Spleen (tissue), 11 donors: ENCODE results near the gene RCAN3. TPM values are rescaled to one million over a fixed set of nuclear protein-coding genes. Genes with fewer than 3 reads are reported as not detected.
"Not testable (repeated sequence)": the region's sequence is repeated elsewhere in the genome, so short reads cannot be mapped to it uniquely, and the experiment has no call there.

Source experiments
- DNase-seq: peaks from one replicate; pipeline ENCODE4 v3.0.0-alpha.2; 2020
- H3K27ac ChIP-seq, 8 donors: fragments of 200-600 bp; sonication (generic) in 7 of 8; 1 replicate in 4 of 8; 2 replicates in 4 of 8; pipeline versions ENCODE4 v1.5.0 to v1.8.0; 2016 to 2021; ENCODE audit warnings: inconsistent platforms in 4 of 8, mild to moderate bottlenecking in 4 of 8, moderate library complexity in 1 of 8
- H3K27me3 ChIP-seq, 7 donors: fragments of 200-600 bp; sonication (generic) in 6 of 7; replicated peaks in 1 of 7; 1 replicate in 4 of 7; 2 replicates in 3 of 7; pipeline versions ENCODE4 v1.5.0 to v1.8.0; 2016 to 2021; ENCODE audit warnings: inconsistent platforms in 3 of 7, mild to moderate bottlenecking in 1 of 7
- H3K36me3 ChIP-seq, 6 donors: fragments of 200-600 bp; sonication (generic) in 5 of 6; 1 replicate in 4 of 6; 2 replicates in 2 of 6; pipeline versions ENCODE4 v1.5.0 to v1.8.0; 2016 to 2021; ENCODE audit warnings: inconsistent platforms in 2 of 6
- H3K4me1 ChIP-seq, 6 donors: fragments of 200-600 bp; sonication (generic) in 5 of 6; 1 replicate in 3 of 6; 2 replicates in 3 of 6; pipeline versions ENCODE4 v1.5.0 to v1.8.0; 2016 to 2021; ENCODE audit warnings: inconsistent platforms in 3 of 6
- H3K4me3 ChIP-seq, 8 donors: fragments of 200-600 bp; sonication (generic) in 7 of 8; 1 replicate in 4 of 8; 2 replicates in 4 of 8; pipeline versions ENCODE4 v1.5.0 to v1.8.0; 2016 to 2021; ENCODE audit warnings: inconsistent platforms in 4 of 8, mild to moderate bottlenecking in 4 of 8, moderate library complexity in 2 of 8
- H3K9me3 ChIP-seq, 8 donors: fragments of 200-600 bp; sonication (generic) in 7 of 8; 1 replicate in 4 of 8; 2 replicates in 4 of 8; pipeline versions ENCODE4 v1.5.0 to v1.8.0; 2016 to 2021; ENCODE audit warnings: inconsistent platforms in 4 of 8
- POLR2A ChIP-seq, 3 donors: fragments of 450-650 bp; IDR thresholded peaks; one replicate each; pipeline ENCODE4 v1.5.1; 2017; ENCODE audit warnings: antibody characterized with exemption in 3 of 3, mild to moderate bottlenecking in 1 of 3
- POLR2AphosphoS5 ChIP-seq, 3 donors: sonication (generic); formaldehyde crosslinking; IDR thresholded peaks; one replicate each; pipeline ENCODE4 v1.5.1; 2017; ENCODE audit warnings: antibody characterized with exemption in 3 of 3
- WGBS, 5 donors: extraction: QIAGEN DNeasy Blood & Tissue Kit in 3 of 5; methylation state at CpG; one replicate each; pipeline versions ENCODE4 v1.1.5 to v1.1.7; 2013 to 2018; 5-methylcytosine and 5-hydroxymethylcytosine counted together
- intact Hi-C: fragments of 100-400 bp; cut with DNase I; formaldehyde crosslinking; loops from one replicate; pipeline ENCODE4 v1.15.0; 2023; ENCODE audit warnings: low total_unique reads
- polyA plus RNA-seq, 3 donors: library from polyadenylated mRNA; stranded (reverse); fragments of 200-250 nt; gene quantifications; one replicate each; pipeline ENCODE4 v1.2.1, GENCODE V29; 2013
- total RNA-seq, 7 donors: library from RNA; depleted of rRNA in 3 of 7; stranded (reverse); fragments of >200 nt in 3 of 7; fragmentation: NEBNext Ultra II Directional in 4 of 7; extraction: Animal tissue kit (Norgen Biotek cat#: 25700) in 4 of 7; gene quantifications; one replicate each; pipeline versions ENCODE4 v1.1.0 to v1.2.1, GENCODE V29; 2016 to 2021
- TF ChIP-seq, protein P1 (sequence below), 11 experiments: fragments of 200-600 bp in 7 of 11; fragments of 450-650 bp in 4 of 11; sonication (generic) in 4 of 11; IDR thresholded peaks in 8 of 11; conservative IDR thresholded peaks in 3 of 11; 1 replicate in 7 of 11; 2 replicates in 4 of 11; pipeline versions ENCODE4 v1.4.0 to v1.8.0; 2016 to 2021; ENCODE audit warnings: antibody characterized with exemption in 11 of 11, inconsistent platforms in 4 of 11, mild to moderate bottlenecking in 1 of 11
- donor health status: healthy with polysubstance abuse.
- donor health status: DM: no; HTN: no; CAD: no; lungs with moderate emphysema.
- donor health status: DM: no; HTN: no; CAD: no.
- donor health status: Bipolar disorder and iron deficiency.
- donor health status: healthy.
- donor health status: DM: no; HTN: no; CAD: no.
- donor health status: DM: yes; HTN: yes; CAD: no.

The RCAN3 gene
- total and polyA plus RNA-seq, 10 donors, result 6.1 to 21.7 (median 16.5) TPM

DNA sequence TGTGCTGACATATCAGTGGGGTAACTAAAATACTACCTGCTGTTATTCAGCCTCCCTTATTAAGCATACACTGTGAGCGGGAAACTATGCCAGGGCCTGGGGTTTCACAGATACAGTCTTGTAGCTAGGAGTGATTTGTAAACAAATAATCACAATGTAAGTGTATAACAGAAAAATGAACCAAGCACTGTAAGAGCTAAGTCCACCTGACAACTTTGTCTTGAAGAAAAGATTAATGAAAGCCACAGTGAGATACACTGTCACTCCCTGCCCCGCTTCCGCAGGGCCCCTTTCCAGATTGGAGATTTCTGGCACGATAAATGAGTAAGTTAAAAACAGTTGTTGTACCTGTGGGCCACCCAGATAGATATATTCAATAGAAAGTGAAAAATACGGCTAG, 4.8 kb downstream of the RCAN3 start:
- peak overlapping the region in 6 of 8 donors; percentile 43 to 94 (median 58) for H3K27ac ChIP-seq
- H3K4me3 ChIP-seq, result peak overlapping the region in 1 of 8 donors; percentile 7
- intact Hi-C loops, result no loop called here
- no peak for TF ChIP-seq POLR2AphosphoS5 (IDR thresholded peaks at IDR 0.05)
- no peak for TF ChIP-seq POLR2A (IDR thresholded peaks at IDR 0.05)
- TF ChIP-seq, protein P1, sequence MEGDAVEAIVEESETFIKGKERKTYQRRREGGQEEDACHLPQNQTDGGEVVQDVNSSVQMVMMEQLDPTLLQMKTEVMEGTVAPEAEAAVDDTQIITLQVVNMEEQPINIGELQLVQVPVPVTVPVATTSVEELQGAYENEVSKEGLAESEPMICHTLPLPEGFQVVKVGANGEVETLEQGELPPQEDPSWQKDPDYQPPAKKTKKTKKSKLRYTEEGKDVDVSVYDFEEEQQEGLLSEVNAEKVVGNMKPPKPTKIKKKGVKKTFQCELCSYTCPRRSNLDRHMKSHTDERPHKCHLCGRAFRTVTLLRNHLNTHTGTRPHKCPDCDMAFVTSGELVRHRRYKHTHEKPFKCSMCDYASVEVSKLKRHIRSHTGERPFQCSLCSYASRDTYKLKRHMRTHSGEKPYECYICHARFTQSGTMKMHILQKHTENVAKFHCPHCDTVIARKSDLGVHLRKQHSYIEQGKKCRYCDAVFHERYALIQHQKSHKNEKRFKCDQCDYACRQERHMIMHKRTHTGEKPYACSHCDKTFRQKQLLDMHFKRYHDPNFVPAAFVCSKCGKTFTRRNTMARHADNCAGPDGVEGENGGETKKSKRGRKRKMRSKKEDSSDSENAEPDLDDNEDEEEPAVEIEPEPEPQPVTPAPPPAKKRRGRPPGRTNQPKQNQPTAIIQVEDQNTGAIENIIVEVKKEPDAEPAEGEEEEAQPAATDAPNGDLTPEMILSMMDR (IDR thresholded peaks at IDR 0.05 in 8 of 11, conservative IDR thresholded peaks at IDR 0.05 in 3 of 11), result no peak
- no peak for DNase-seq
- peaks cover 0 to 56% (median 0%) of the 10 kb centered on the region in 7 donors for H3K27me3 ChIP-seq
- H3K4me1 ChIP-seq, result peaks cover 6 to 55% (median 21%) of the 10 kb centered on the region in 6 donors
- no peaks in the 10 kb centered on the region for H3K9me3 ChIP-seq
- H3K36me3 ChIP-seq, result no peaks in the 10 kb centered on the region
- 93 to 96% (median 95%) methylated on average over 5 of the region's 5 CpGs for WGBS, 5 donors

DNA sequence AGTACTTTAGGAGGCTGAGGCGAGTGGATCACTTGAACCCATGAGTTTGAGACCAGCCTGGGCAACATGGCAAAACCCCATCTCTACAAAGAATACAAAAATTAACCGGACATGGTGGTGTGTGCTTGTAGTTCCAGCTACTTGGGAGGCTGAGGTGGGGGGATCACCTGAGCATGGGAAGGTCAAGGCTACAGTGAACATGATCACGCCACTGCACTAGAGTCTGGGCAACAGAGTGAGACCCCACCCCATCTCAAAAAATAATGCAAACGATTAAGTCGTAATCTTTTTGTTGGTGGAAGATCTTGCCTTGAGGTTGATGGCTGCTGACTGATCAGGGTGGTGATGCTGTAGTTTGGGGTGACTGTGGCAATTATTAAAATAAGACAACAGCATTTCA, 6.3 kb downstream of the RCAN3 start:
- no peak overlapping the region for H3K4me3 ChIP-seq
- intact Hi-C loops, result no loop called here
- H3K4me1 ChIP-seq, result peaks cover 6 to 52% (median 12%) of the 10 kb centered on the region in 6 donors
- H3K27ac ChIP-seq, result peak overlapping the region in 2 of 8 donors; percentile 31 to 94
- DNase-seq, result no peak
- no peak for TF ChIP-seq POLR2AphosphoS5 (IDR thresholded peaks at IDR 0.05)
- peaks cover 0 to 43% (median 0%) of the 10 kb centered on the region in 7 donors for H3K27me3 ChIP-seq
- 91 to 96% (median 94%) methylated on average over 5 of the region's 5 CpGs for WGBS, 5 donors
- H3K36me3 ChIP-seq, result no peaks in the 10 kb centered on the region
- no peaks in the 10 kb centered on the region for H3K9me3 ChIP-seq

DNA sequence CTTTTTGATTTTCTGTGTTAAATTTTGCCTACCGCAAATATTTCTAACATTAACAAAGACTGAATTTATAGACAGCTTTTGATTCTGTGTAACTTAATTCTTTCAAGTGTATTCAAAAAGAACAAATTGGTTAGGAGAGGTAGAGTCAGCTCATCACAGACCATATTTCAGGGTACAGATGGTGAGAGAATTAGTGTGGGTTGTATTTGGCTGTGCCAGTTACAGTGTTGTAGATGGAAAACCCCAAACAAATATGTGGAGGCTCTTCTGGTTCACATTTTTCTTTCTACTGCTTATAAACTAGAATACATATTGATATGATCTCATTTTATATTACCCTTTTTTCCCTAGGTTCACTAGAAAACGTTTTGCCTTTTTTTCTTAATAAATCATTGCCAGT, 11.1 kb downstream of the RCAN3 start:
- 67 to 73% (median 71%) methylated on average over 2 of the region's 2 CpGs for whole genome bisulfite sequencing, 5 donors
- no peaks in the 10 kb centered on the region for H3K9me3 ChIP-seq
- DNase-seq, result no peak
- H3K27me3 ChIP-seq, result peaks cover 0 to 4% (median 0%) of the 10 kb centered on the region in 7 donors
- no peak overlapping the region for H3K4me3 ChIP-seq
- intact Hi-C loops, result no loop called here
- H3K36me3 ChIP-seq, result peaks cover 0 to 30% (median 0%) of the 10 kb centered on the region in 6 donors
- TF ChIP-seq, protein P1 (IDR thresholded peaks at IDR 0.05 in 8 of 11, conservative IDR thresholded peaks at IDR 0.05 in 3 of 11), result no peak
- TF ChIP-seq POLR2AphosphoS5 (IDR thresholded peaks at IDR 0.05), result no peak
- TF ChIP-seq POLR2A (IDR thresholded peaks at IDR 0.05), result no peak
- H3K27ac ChIP-seq, result no peak overlapping the region
- H3K4me1 ChIP-seq, result peaks cover 0 to 6% (median 0%) of the 10 kb centered on the region in 6 donors

DNA sequence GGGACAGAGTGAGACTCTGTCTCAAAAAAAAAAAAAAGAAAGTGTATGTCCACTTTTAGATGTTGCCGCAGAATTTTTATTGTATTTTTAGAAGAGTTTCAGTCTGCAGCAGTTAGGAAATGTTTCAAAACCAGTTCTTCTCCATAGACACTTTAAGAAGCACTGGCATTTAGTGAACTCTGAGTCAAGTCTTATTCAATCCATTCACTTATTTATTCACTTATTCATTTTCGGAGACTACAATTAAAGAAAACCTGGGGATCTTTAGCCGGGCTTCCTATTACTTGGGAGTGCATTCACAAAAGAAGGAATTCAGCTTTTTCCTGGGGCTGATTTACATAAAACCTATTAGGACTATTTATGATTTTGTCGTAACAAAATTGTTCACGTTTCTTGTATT, 12.3 kb downstream of the RCAN3 start:
- no peak overlapping the region for H3K27ac ChIP-seq
- TF ChIP-seq POLR2AphosphoS5 (IDR thresholded peaks at IDR 0.05) (no peak), POLR2A (IDR thresholded peaks at IDR 0.05) (no peak)
- TF ChIP-seq, protein P1 (IDR thresholded peaks at IDR 0.05 in 8 of 11, conservative IDR thresholded peaks at IDR 0.05 in 3 of 11), result no peak
- peaks cover 0 to 6% (median 0%) of the 10 kb centered on the region in 6 donors for H3K4me1 ChIP-seq
- DNase-seq, result no peak
- intact Hi-C loops, result no loop called here
- no peaks in the 10 kb centered on the region for H3K9me3 ChIP-seq
- no peak overlapping the region for H3K4me3 ChIP-seq
- H3K27me3 ChIP-seq, result no peaks in the 10 kb centered on the region
- WGBS, 5 donors, result 92 to 97% (median 94%) methylated on average over 5 of the region's 5 CpGs
- peaks cover 0 to 33% (median under 1%) of the 10 kb centered on the region in 6 donors for H3K36me3 ChIP-seq

DNA sequence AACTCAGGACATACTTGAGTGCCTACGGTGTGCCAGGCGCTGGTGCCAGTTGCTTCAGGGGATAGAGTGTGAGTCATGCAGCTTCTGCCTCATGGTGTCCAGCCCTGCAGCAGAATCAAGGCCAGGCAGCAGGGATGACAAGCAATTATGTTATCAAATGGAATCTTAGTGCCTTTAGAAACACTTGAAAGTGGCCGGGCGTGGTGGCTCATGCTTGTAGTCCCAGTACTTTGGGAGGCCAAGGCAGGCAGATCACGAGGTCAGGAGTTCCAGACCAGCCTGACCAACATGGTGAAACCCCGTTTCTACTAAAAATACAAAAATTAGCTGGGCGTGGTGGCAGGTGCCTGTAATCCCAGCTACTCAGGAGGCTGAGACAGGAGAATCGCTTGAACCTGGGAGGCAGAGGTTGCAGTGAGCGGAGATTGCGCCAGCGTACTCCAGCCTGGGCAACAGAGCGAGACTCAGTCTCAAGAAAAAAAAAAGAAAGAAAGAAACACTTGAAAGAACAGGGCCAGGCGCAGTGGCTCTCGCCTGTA, 13.1 kb downstream of the RCAN3 start:
- peaks cover 0 to 33% (median 2%) of the 10 kb centered on the region in 6 donors for H3K36me3 ChIP-seq
- H3K27me3 ChIP-seq, intact Hi-C loops, H3K4me1 ChIP-seq, DNase-seq, H3K27ac ChIP-seq, H3K9me3 ChIP-seq, H3K4me3 ChIP-seq: not testable (repeated sequence)
- WGBS, 5 donors, result 92 to 95% (median 93%) methylated on average over 13 to 14 of the region's 14 CpGs
